ENCODE results near the gene MSRB1. TPM values are rescaled to one million over a fixed set of nuclear protein-coding genes. Genes with fewer than 3 reads are reported as not detected.

Gene MSRB1
- total RNA-seq, 1 experiment from 2014 or later, result 26.4 TPM

GRCh38 chr16:1907226-1907860, 35.7 kb downstream of the MSRB1 start (continued):
- TF ChIP-seq, protein P1, sequence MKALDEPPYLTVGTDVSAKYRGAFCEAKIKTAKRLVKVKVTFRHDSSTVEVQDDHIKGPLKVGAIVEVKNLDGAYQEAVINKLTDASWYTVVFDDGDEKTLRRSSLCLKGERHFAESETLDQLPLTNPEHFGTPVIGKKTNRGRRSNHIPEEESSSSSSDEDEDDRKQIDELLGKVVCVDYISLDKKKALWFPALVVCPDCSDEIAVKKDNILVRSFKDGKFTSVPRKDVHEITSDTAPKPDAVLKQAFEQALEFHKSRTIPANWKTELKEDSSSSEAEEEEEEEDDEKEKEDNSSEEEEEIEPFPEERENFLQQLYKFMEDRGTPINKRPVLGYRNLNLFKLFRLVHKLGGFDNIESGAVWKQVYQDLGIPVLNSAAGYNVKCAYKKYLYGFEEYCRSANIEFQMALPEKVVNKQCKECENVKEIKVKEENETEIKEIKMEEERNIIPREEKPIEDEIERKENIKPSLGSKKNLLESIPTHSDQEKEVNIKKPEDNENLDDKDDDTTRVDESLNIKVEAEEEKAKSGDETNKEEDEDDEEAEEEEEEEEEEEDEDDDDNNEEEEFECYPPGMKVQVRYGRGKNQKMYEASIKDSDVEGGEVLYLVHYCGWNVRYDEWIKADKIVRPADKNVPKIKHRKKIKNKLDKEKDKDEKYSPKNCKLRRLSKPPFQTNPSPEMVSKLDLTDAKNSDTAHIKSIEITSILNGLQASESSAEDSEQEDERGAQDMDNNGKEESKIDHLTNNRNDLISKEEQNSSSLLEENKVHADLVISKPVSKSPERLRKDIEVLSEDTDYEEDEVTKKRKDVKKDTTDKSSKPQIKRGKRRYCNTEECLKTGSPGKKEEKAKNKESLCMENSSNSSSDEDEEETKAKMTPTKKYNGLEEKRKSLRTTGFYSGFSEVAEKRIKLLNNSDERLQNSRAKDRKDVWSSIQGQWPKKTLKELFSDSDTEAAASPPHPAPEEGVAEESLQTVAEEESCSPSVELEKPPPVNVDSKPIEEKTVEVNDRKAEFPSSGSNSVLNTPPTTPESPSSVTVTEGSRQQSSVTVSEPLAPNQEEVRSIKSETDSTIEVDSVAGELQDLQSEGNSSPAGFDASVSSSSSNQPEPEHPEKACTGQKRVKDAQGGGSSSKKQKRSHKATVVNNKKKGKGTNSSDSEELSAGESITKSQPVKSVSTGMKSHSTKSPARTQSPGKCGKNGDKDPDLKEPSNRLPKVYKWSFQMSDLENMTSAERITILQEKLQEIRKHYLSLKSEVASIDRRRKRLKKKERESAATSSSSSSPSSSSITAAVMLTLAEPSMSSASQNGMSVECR (CRISPR knock-in tag; IDR thresholded peaks at IDR 0.05; ENCODE audit: borderline replicate concordance), result no peak
- TF ChIP-seq CBFB (CRISPR knock-in tag; IDR thresholded peaks at IDR 0.05; ENCODE audit: low read depth), result no peak
- TF ChIP-seq CREM (CRISPR knock-in tag; IDR thresholded peaks at IDR 0.05), result no peak
- TF ChIP-seq ZNF138 (CRISPR knock-in tag; conservative IDR thresholded peaks at IDR 0.05), result no peak
- TF ChIP-seq, protein P2, sequence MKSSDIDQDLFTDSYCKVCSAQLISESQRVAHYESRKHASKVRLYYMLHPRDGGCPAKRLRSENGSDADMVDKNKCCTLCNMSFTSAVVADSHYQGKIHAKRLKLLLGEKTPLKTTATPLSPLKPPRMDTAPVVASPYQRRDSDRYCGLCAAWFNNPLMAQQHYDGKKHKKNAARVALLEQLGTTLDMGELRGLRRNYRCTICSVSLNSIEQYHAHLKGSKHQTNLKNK (CRISPR knock-in tag; IDR thresholded peaks at IDR 0.05), result no peak
- TF ChIP-seq, protein P3, sequence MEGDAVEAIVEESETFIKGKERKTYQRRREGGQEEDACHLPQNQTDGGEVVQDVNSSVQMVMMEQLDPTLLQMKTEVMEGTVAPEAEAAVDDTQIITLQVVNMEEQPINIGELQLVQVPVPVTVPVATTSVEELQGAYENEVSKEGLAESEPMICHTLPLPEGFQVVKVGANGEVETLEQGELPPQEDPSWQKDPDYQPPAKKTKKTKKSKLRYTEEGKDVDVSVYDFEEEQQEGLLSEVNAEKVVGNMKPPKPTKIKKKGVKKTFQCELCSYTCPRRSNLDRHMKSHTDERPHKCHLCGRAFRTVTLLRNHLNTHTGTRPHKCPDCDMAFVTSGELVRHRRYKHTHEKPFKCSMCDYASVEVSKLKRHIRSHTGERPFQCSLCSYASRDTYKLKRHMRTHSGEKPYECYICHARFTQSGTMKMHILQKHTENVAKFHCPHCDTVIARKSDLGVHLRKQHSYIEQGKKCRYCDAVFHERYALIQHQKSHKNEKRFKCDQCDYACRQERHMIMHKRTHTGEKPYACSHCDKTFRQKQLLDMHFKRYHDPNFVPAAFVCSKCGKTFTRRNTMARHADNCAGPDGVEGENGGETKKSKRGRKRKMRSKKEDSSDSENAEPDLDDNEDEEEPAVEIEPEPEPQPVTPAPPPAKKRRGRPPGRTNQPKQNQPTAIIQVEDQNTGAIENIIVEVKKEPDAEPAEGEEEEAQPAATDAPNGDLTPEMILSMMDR (IDR thresholded peaks at IDR 0.05), result no peak

DNA sequence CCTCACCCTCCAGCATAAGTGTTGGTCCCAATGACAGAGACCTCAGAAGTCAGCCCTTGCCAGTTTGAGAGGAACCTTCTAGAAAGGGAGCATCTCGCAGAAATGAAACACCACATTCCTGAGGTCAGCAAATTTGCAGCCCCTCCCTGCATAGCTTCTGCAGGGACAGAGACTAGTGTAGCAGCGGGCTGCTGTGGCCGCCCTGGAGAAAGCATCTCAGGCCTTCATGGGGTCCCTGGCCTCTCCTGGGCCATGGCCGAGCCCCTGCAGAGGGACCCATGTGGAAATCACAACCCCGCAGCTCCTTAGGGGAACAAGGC, 36.2 kb downstream of the MSRB1 start:
- Mint-ChIP-seq H3K4me3 (no peak overlapping the region), H3K27me3 (ENCODE audit: low read depth) (peaks cover 7% of the 10 kb centered on the region; the same call in 1 of the 2 replicates), H3K9me3 (no peaks in the 10 kb centered on the region), H3K27ac (no peak overlapping the region), H3K36me3 (no peaks in the 10 kb centered on the region), H3K4me1 (peaks cover 9% of the 10 kb centered on the region)
- TF ChIP-seq SP1 (CRISPR knock-in tag; conservative IDR thresholded peaks at IDR 0.05) (no peak), ATF3 (CRISPR knock-in tag; conservative IDR thresholded peaks at IDR 0.05) (no peak), ZSCAN18 (CRISPR knock-in tag; IDR thresholded peaks at IDR 0.05) (no peak), OVOL2 (CRISPR knock-in tag; IDR thresholded peaks at IDR 0.05; ENCODE audit: borderline replicate concordance) (no peak), ZNF396 (CRISPR knock-in tag; IDR thresholded peaks at IDR 0.05; ENCODE audit: borderline replicate concordance) (no peak), NFYB (CRISPR knock-in tag; conservative IDR thresholded peaks at IDR 0.05; ENCODE audit: low read depth) (no peak), TEAD1 (CRISPR knock-in tag; IDR thresholded peaks at IDR 0.05) (no peak)
- TF ChIP-seq, protein P4, sequence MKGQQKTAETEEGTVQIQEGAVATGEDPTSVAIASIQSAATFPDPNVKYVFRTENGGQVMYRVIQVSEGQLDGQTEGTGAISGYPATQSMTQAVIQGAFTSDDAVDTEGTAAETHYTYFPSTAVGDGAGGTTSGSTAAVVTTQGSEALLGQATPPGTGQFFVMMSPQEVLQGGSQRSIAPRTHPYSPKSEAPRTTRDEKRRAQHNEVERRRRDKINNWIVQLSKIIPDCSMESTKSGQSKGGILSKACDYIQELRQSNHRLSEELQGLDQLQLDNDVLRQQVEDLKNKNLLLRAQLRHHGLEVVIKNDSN (CRISPR knock-in tag; IDR thresholded peaks at IDR 0.05), result no peak
- ChIA-PET CTCF (interaction anchor here (1.1 to 2.1 kb wide), 3 partner anchors 10 to 97 kb away, joined by 4 to 8 read pairs (median 4); no protein-coding TSS in a partner anchor), POLR2A (no interaction called here)
- DNase-seq (ENCODE audit: low spot score) (no peak), ATAC-seq (no peak)

Data from WTC11 (cell line).